Measurements from ENCODE around the gene UPK3B.
"Not testable (repeated sequence)": the region's sequence is repeated elsewhere in the genome, so short reads cannot be mapped to it uniquely, and the experiment has no call there.

The UPK3B gene

GRCh38 chr7:76509931-76510877 lies at the start of gene UPK3B:
TSS of gene UPK3B (plus strand) at chr7:76510552. CDS start at chr7:76510653, 101 bp downstream.
- DNase-seq (ENCODE audit: insufficient read length, low spot score) (no peak), FAIRE-seq (no peak)

GRCh38 chr7:76460767-76461166 lies 49.6 kb upstream of the UPK3B start:
- FAIRE-seq; DNase-seq (ENCODE audit: insufficient read length, low spot score): not testable (repeated sequence)

GRCh38 chr7:76461464-76462101 lies 48.8 kb upstream of the UPK3B start, which contains the start of gene DTX2:
TSS of gene DTX2 (plus strand) at chr7:76461709. CDS start at chr7:76480510, 18,801 bp downstream.
- not testable (repeated sequence) for DNase-seq (ENCODE audit: insufficient read length, low spot score); FAIRE-seq

GRCh38 chr7:76462271-76462882 lies 48.0 kb upstream of the UPK3B start:
- FAIRE-seq; DNase-seq (ENCODE audit: insufficient read length, low spot score): not testable (repeated sequence)

- not testable (repeated sequence) for DNase-seq (ENCODE audit: insufficient read length, low spot score); FAIRE-seq
These were observed 45.4 kb upstream of the UPK3B start for GRCh38 chr7:76464959-76465358.

GRCh38 chr7:76465950-76466349 lies 44.4 kb upstream of the UPK3B start:
- not testable (repeated sequence) for FAIRE-seq; DNase-seq (ENCODE audit: insufficient read length, low spot score)

- FAIRE-seq; DNase-seq (ENCODE audit: insufficient read length, low spot score): not testable (repeated sequence)
These were observed 42.5 kb upstream of the UPK3B start for GRCh38 chr7:76467743-76468404.

GRCh38 chr7:76471556-76472221 lies 38.7 kb upstream of the UPK3B start:
- not testable (repeated sequence) for FAIRE-seq; DNase-seq (ENCODE audit: insufficient read length, low spot score)

- FAIRE-seq, result not testable (repeated sequence)
These were observed 37.3 kb upstream of the UPK3B start for GRCh38 chr7:76473097-76473496.

GRCh38 chr7:76476280-76476679 lies 34.1 kb upstream of the UPK3B start:
- DNase-seq (ENCODE audit: insufficient read length, low spot score); FAIRE-seq: not testable (repeated sequence)

More at GRCh38 chr7:76473097-76473496, 37.3 kb upstream of the UPK3B start:
- DNase-seq (ENCODE audit: insufficient read length, low spot score), result not testable (repeated sequence)

- not testable (repeated sequence) for FAIRE-seq; DNase-seq (ENCODE audit: insufficient read length, low spot score)
These were observed 33.4 kb upstream of the UPK3B start for GRCh38 chr7:76476742-76477474.

- DNase-seq (ENCODE audit: insufficient read length, low spot score); FAIRE-seq: not testable (repeated sequence)
These were observed 30.7 kb upstream of the UPK3B start for GRCh38 chr7:76479628-76480027.

- not testable (repeated sequence) for DNase-seq (ENCODE audit: insufficient read length, low spot score); FAIRE-seq
These were observed 29.7 kb upstream of the UPK3B start for GRCh38 chr7:76480403-76481253.

GRCh38 chr7:76482660-76483059 lies 27.7 kb upstream of the UPK3B start:
- FAIRE-seq; DNase-seq (ENCODE audit: insufficient read length, low spot score): not testable (repeated sequence)

- not testable (repeated sequence) for FAIRE-seq; DNase-seq (ENCODE audit: insufficient read length, low spot score)
These were observed 27.3 kb upstream of the UPK3B start for GRCh38 chr7:76483081-76483480.

- DNase-seq (ENCODE audit: insufficient read length, low spot score); FAIRE-seq: not testable (repeated sequence)
These were observed 25.9 kb upstream of the UPK3B start for GRCh38 chr7:76484456-76484855.

- FAIRE-seq; DNase-seq (ENCODE audit: insufficient read length, low spot score): not testable (repeated sequence)
These were observed 24.3 kb upstream of the UPK3B start for GRCh38 chr7:76485822-76486610.

All from HTR-8/SVneo (cell line).